ENCODE results near the gene MAP2. TPM values are rescaled to one million over a fixed set of nuclear protein-coding genes. Genes with fewer than 3 reads are reported as not detected.
A peak's percentile ranks its signal among the peaks of the same experiment; 100 is the strongest.

The MAP2 gene
- total RNA-seq, 1 experiment from 2014 or later, result 40.2 TPM

DNA sequence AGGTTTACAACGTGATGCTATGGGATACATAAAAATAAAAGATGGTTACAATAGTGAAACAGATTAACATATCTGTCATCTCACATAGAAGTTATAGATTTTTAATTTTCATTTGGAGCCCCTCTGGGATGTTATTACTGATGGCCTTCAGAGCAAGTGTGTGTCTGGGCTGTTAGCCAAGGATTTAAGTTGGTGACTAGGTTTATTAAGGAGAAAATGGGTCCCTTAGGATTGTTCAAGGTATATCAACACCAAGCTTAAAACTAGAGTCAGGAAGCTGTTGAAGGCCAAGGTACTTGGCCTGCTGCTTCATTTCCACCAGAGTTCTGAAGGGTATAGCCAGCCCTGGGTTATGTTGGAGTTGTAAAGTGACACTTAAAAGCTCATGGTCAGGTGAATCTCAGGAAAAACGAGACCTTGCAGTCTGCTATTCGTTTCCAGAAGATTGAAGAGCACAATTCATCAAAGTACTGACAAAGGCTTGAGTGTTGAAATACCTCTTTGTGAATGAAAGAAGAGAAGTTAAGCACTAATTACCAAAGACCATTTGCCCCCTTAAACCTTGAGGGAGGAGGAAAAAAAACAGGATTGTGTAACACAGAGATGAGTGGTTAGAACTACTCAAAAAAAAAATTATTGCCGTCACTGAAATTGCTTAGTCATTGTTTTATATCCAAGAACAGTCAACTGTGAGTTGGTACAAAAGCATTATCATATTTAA is 48.4 kb downstream of the MAP2 start:
- DNase-seq (ENCODE audit: unreplicated experiment), result peak; percentile 82
- H3K36me3 Mint-ChIP-seq (ENCODE audit: insufficient read depth, unreplicated experiment), result no peaks in the 10 kb centered on the region
- TF ChIP-seq, protein P1, sequence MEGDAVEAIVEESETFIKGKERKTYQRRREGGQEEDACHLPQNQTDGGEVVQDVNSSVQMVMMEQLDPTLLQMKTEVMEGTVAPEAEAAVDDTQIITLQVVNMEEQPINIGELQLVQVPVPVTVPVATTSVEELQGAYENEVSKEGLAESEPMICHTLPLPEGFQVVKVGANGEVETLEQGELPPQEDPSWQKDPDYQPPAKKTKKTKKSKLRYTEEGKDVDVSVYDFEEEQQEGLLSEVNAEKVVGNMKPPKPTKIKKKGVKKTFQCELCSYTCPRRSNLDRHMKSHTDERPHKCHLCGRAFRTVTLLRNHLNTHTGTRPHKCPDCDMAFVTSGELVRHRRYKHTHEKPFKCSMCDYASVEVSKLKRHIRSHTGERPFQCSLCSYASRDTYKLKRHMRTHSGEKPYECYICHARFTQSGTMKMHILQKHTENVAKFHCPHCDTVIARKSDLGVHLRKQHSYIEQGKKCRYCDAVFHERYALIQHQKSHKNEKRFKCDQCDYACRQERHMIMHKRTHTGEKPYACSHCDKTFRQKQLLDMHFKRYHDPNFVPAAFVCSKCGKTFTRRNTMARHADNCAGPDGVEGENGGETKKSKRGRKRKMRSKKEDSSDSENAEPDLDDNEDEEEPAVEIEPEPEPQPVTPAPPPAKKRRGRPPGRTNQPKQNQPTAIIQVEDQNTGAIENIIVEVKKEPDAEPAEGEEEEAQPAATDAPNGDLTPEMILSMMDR (IDR thresholded peaks at IDR 0.05; ENCODE audit: unreplicated experiment), result no peak
- H3K4me1 Mint-ChIP-seq (ENCODE audit: insufficient read depth, unreplicated experiment), result peaks cover 25% of the 10 kb centered on the region
- intact Hi-C loops (cut with micrococcal nuclease), result loop anchor here (5.0 kb wide), 1 partner anchor 45 kb away; no protein-coding TSS in a partner anchor
- H3K27ac Mint-ChIP-seq (ENCODE audit: low read depth, unreplicated experiment), result peak overlapping the region; percentile 65
- H3K9me3 Mint-ChIP-seq (ENCODE audit: unreplicated experiment), result peaks cover 5% of the 10 kb centered on the region
- no peaks in the 10 kb centered on the region for H3K27me3 Mint-ChIP-seq (ENCODE audit: insufficient read depth, unreplicated experiment)
- H3K4me3 Mint-ChIP-seq (ENCODE audit: unreplicated experiment), result no peak overlapping the region
- ChIA-PET CTCF (interaction anchor here (0.7 to 1.1 kb wide), 5 partner anchors 13 to 362 kb away, joined by 3 to 5 read pairs (median 3); no protein-coding TSS in a partner anchor), POLR2A (interaction anchor here (0.6 to 1.1 kb wide), 2 partner anchors 25 to 462 kb away, joined by 3 read pairs; no protein-coding TSS in a partner anchor)
- BruUV-seq (replicated peaks), result no TSS peak

DNA sequence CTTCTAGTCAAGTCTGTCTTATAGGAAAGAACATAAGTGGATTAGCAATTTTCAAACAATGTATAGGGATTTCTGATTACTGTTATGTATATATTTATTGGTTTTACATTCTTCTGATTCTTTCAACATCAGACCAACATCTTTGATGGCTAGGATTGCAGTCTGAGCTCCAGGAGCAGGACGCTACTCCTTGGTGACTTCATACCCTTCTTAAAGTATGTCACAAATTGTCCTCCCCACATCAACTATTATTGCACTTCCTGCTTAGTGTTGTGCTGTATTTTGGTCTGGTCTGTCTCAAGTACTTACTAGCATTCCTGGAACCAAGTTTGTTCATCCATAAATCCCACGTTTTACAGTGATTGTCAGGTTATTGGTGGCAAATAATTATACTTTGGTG is 49.0 kb downstream of the MAP2 start:
- no peak overlapping the region for H3K4me3 Mint-ChIP-seq (ENCODE audit: unreplicated experiment)
- no peaks in the 10 kb centered on the region for H3K9me3 Mint-ChIP-seq (ENCODE audit: unreplicated experiment)
- H3K27ac Mint-ChIP-seq (ENCODE audit: low read depth, unreplicated experiment), result peak overlapping the region; percentile 65
- TF ChIP-seq, protein P1 (IDR thresholded peaks at IDR 0.05; ENCODE audit: unreplicated experiment), result no peak
- no peaks in the 10 kb centered on the region for H3K36me3 Mint-ChIP-seq (ENCODE audit: insufficient read depth, unreplicated experiment)
- intact Hi-C loops (cut with micrococcal nuclease), result loop anchor here (5.0 kb wide), 1 partner anchor 46 kb away; no protein-coding TSS in a partner anchor
- no peak for DNase-seq (ENCODE audit: unreplicated experiment)
- POLR2A ChIA-PET, result interaction anchor here (0.6 to 1.1 kb wide), 2 partner anchors 24 to 462 kb away, joined by 3 read pairs; no protein-coding TSS in a partner anchor
- H3K4me1 Mint-ChIP-seq (ENCODE audit: insufficient read depth, unreplicated experiment), result peaks cover 25% of the 10 kb centered on the region
- CTCF ChIA-PET, result no interaction called here
- no peaks in the 10 kb centered on the region for H3K27me3 Mint-ChIP-seq (ENCODE audit: insufficient read depth, unreplicated experiment)
- TSS peak; percentile 81 for BruUV-seq (replicated peaks)

DNA sequence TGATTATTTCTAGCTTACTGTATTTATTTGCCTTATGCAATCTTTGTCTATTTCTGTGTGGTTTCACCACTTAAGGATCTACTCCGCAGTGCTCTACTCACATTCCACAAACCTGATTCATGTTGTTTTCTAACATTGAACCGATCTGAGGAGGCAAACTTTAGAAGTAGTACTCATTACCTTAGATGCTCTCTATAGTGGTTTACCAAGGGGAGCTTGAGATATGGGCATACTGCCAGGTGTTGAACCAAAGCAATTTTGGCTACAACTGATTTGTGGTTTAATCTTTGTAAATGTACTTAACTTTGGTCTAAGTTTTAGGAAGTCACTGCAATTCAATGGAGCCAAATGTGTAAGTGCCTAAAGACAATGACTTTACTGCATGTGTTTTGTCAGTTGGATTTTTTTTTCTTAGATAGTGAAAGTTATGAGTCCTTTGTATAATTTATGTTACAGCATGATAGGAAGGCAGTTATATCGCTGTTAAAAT is 50.1 kb downstream of the MAP2 start:
- no peak overlapping the region for H3K27ac Mint-ChIP-seq (ENCODE audit: low read depth, unreplicated experiment)
- TF ChIP-seq, protein P1 (IDR thresholded peaks at IDR 0.05; ENCODE audit: unreplicated experiment), result no peak
- no peaks in the 10 kb centered on the region for H3K27me3 Mint-ChIP-seq (ENCODE audit: insufficient read depth, unreplicated experiment)
- no peaks in the 10 kb centered on the region for H3K9me3 Mint-ChIP-seq (ENCODE audit: unreplicated experiment)
- ChIA-PET POLR2A (interaction anchor here (0.7 to 1.7 kb wide), 3 partner anchors 17 to 22 kb away, joined by 3 to 6 read pairs (median 3); no protein-coding TSS in a partner anchor), CTCF (interaction anchor here (0.5 to 1.2 kb wide), 2 partner anchors 49 to 83 kb away, joined by 3 to 4 read pairs; no protein-coding TSS in a partner anchor)
- no peaks in the 10 kb centered on the region for H3K36me3 Mint-ChIP-seq (ENCODE audit: insufficient read depth, unreplicated experiment)
- H3K4me1 Mint-ChIP-seq (ENCODE audit: insufficient read depth, unreplicated experiment), result peaks cover 25% of the 10 kb centered on the region
- no peak overlapping the region for H3K4me3 Mint-ChIP-seq (ENCODE audit: unreplicated experiment)
- peak; percentile 93 for DNase-seq (ENCODE audit: unreplicated experiment)
- intact Hi-C loops (cut with micrococcal nuclease), result loop anchor here (5.0 kb wide), 1 partner anchor 47 kb away; no protein-coding TSS in a partner anchor
- TSS peak; percentile 34 for BruUV-seq (replicated peaks)

DNA sequence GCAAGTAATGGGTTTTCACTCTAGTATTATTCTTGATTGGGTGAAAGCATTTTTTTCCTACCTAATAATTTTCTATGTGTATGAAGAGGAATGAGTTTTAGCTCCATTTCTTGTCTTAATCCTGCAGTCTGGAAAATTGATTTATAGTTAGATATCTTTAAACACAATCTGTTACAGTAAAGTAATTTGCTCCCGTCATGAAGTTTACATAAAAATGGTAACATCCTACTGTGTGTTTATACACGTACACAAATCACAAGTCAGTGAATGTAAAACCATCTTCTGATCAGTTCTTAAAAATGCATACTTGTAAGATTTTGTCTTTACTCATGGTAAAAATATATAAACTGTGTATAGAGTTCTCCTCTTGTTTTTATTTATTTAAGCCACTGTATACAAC is 51.1 kb downstream of the MAP2 start:
- TF ChIP-seq, protein P1 (IDR thresholded peaks at IDR 0.05; ENCODE audit: unreplicated experiment), result no peak
- no TSS peak for BruUV-seq (replicated peaks)
- no peaks in the 10 kb centered on the region for H3K9me3 Mint-ChIP-seq (ENCODE audit: unreplicated experiment)

More for the DNA sequence above, 51.1 kb downstream of the MAP2 start:
- H3K27me3 Mint-ChIP-seq (ENCODE audit: insufficient read depth, unreplicated experiment), result no peaks in the 10 kb centered on the region
- ChIA-PET CTCF (interaction anchor here (0.6 to 1.6 kb wide), 3 partner anchors 8 to 50 kb away, joined by 3 to 4 read pairs (median 4); no protein-coding TSS in a partner anchor), POLR2A (interaction anchor here (0.9 to 1.7 kb wide), 2 partner anchors 20 to 83 kb away, joined by 4 to 6 read pairs; no protein-coding TSS in a partner anchor)
- intact Hi-C loops (cut with micrococcal nuclease), result loop anchor here (5.0 kb wide), 1 partner anchor 48 kb away; no protein-coding TSS in a partner anchor
- peaks cover 25% of the 10 kb centered on the region for H3K4me1 Mint-ChIP-seq (ENCODE audit: insufficient read depth, unreplicated experiment)
- no peak overlapping the region for H3K4me3 Mint-ChIP-seq (ENCODE audit: unreplicated experiment)
- no peak for DNase-seq (ENCODE audit: unreplicated experiment)
- H3K36me3 Mint-ChIP-seq (ENCODE audit: insufficient read depth, unreplicated experiment), result no peaks in the 10 kb centered on the region
- H3K27ac Mint-ChIP-seq (ENCODE audit: low read depth, unreplicated experiment), result no peak overlapping the region
